Esophagus squamous epithelium (tissue), 5 donors: Measurements from ENCODE around the gene RNF151. TPM values are rescaled to one million over a fixed set of nuclear protein-coding genes. Genes with fewer than 3 reads are reported as not detected.
A peak's percentile ranks its signal among the peaks of the same experiment; 100 is the strongest.

ENCODE experiments used
- DNase-seq: peaks from one replicate; lab custom pipeline; 2025; lab: John Stamatoyannopoulos, UW
- H3K27ac ChIP-seq, 4 donors: fragments of 200-600 bp; sonication (generic); one replicate each; pipeline ENCODE4 v1.5.1; 2016 to 2019; ENCODE audit warnings: mild to moderate bottlenecking in 1 of 4
- H3K27me3 ChIP-seq, 4 donors: fragments of 200-600 bp; sonication (generic); 1 replicate in 3 of 4; 2 replicates in 1 of 4; pipeline versions ENCODE4 v1.5.1 to v1.6.0; 2017 to 2021; ENCODE audit warnings: antibody characterized with exemption in 1 of 4
- H3K36me3 ChIP-seq, 3 donors: fragments of 200-600 bp; sonication (generic); one replicate each; pipeline ENCODE4 v1.5.1; 2016 to 2019
- H3K4me1 ChIP-seq, 3 donors: fragments of 200-600 bp; sonication (generic); one replicate each; pipeline ENCODE4 v1.5.1; 2017 to 2019
- H3K4me3 ChIP-seq, 4 donors: fragments of 200-600 bp; sonication (generic); 1 replicate in 3 of 4; 2 replicates in 1 of 4; pipeline ENCODE4 v1.5.1; 2016 to 2019; ENCODE audit warnings: mild to moderate bottlenecking in 2 of 4, moderate library complexity in 1 of 4
- H3K9me3 ChIP-seq, 3 donors: fragments of 200-600 bp; sonication (generic); one replicate each; pipeline ENCODE4 v1.5.1; 2016 to 2019
- POLR2A ChIP-seq, 4 donors: fragments of 450-650 bp; IDR thresholded peaks; one replicate each; pipeline ENCODE4 v1.6.1; 2017; ENCODE audit warnings: antibody characterized with exemption in 4 of 4, mild to moderate bottlenecking in 4 of 4, moderate library complexity in 3 of 4
- WGBS, 2 donors: methylation state at CpG; one replicate each; pipeline ENCODE4 v1.1.5; 2018; 5-methylcytosine and 5-hydroxymethylcytosine counted together
- intact Hi-C: fragments of 100-400 bp; cut with DNase I; formaldehyde crosslinking; loops from one replicate; pipeline ENCODE4 v1.15.0; 2022
- total RNA-seq, 4 donors: library from RNA; depleted of rRNA; stranded (reverse); fragments of >200 nt; gene quantifications; one replicate each; pipeline ENCODE4 v1.1.0, GENCODE V29; 2016
- TF ChIP-seq, protein P1 (sequence below), 6 experiments: fragments of 450-650 bp in 4 of 6; fragments of 200-600 bp in 2 of 6; sonication (generic) in 2 of 6; IDR thresholded peaks; one replicate each; pipeline ENCODE4 v1.5.1; 2016 to 2019; ENCODE audit warnings: antibody characterized with exemption in 6 of 6, mild to moderate bottlenecking in 4 of 6, moderate library complexity in 4 of 6
- donor health status: DM: yes; HTN: yes; CAD: no.

RNF151 gene
- total RNA-seq, 4 donors from 2014 or later, result not detected

DNA sequence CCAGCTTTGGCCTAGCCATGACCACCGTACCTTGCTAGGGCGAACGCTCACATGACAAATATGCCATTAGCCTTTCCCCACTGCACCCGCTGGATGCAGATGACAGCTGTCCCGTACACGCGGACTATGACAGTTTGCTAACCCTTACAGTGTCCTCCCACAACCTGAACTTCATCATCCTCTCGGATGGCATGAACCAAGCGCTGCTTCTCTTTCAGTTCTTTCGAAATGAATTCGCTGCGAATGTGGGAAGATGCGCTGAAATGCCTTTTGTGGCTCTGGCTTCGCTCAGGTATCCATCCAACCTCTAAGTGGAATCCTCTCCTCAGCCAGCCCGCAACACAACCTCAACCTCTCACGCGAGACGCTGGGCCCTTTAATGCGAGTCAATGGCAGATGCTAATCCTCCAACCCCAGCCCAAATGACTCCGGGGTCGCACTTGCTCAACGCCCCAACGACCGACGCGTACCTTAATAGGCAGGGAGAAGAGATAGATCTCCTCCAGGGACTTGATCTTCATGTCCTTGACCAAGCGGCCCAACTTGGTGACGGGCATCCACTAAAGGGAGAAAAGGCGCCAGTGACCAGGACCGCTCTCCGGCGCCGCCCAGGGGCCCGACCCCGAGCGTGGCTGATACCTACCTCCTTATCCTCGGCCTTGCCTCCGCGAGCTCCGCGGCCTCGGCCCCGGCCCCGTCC lies 2.7 kb upstream of the RNF151 start:
- Histone ChIP-seq H3K27ac (peak overlapping the region; percentile 95 to 99 (median 98)), H3K27me3 (no peaks in the 10 kb centered on the region), H3K4me1 (peaks cover 33 to 69% (median 41%) of the 10 kb centered on the region in 3 donors), H3K9me3 (no peaks in the 10 kb centered on the region), H3K36me3 (peaks cover 8 to 31% (median 14%) of the 10 kb centered on the region in 3 donors), H3K4me3 (peak overlapping the region; percentile 84 to 99 (median 88))
- 3 to 8% methylated on average over 21 to 25 of the region's 44 CpGs for WGBS, 2 donors
- TF ChIP-seq, protein P1, sequence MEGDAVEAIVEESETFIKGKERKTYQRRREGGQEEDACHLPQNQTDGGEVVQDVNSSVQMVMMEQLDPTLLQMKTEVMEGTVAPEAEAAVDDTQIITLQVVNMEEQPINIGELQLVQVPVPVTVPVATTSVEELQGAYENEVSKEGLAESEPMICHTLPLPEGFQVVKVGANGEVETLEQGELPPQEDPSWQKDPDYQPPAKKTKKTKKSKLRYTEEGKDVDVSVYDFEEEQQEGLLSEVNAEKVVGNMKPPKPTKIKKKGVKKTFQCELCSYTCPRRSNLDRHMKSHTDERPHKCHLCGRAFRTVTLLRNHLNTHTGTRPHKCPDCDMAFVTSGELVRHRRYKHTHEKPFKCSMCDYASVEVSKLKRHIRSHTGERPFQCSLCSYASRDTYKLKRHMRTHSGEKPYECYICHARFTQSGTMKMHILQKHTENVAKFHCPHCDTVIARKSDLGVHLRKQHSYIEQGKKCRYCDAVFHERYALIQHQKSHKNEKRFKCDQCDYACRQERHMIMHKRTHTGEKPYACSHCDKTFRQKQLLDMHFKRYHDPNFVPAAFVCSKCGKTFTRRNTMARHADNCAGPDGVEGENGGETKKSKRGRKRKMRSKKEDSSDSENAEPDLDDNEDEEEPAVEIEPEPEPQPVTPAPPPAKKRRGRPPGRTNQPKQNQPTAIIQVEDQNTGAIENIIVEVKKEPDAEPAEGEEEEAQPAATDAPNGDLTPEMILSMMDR (IDR thresholded peaks at IDR 0.05), result no peak
- no peak for TF ChIP-seq POLR2A (IDR thresholded peaks at IDR 0.05)
- no peak for DNase-seq
- intact Hi-C loops, result no loop called here

DNA sequence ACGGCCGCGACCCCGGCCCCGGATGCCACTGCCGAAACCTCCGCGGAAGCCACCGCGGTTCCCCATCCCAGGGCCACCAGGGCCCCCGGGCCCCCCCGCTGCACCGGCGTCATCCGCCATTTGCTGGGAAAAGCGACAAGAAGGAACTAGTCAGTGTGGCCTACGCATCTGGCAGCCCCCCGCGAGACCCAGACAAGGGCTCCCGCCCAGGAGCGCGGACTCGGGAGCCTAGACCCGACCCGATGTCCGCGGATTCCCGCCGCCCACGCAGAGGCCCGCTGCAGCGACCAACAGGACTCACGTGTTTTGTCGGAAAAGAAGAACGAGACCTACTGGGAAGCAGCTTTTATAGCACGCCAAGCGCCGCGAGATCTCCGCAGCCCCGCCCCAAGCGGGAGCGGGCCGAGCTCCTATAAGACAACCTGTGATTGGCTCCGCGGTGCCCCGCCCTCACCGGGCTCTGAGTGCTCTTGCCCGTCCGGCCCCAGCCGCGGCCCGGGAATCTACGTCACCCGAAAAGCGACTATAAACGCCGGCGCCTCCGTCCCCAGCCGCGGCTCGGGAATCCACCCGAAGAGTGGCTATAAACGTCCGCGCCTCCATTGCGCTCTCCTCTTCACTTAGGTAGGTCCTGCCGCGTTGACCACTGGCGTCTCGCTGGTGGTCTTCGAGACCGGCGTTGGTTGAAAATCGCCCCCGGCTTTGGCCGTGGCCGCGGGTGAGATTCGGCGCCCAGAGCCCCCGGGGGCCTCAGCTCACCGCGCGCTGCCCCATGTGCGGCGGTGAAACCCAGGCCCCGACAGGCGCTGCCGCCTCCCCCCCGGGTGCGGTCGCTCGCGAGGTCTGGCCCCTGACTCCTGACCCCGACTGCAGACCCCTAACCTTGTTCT lies 1.9 kb upstream of the RNF151 start, which contains the start of gene RPS2:
TSS of gene RPS2 (minus strand) at position 321 of the 890 bp plus-strand sequence. CDS start at position 120, 201 bp downstream.
- H3K4me1 ChIP-seq, result peaks cover 33 to 62% (median 40%) of the 10 kb centered on the region in 3 donors
- H3K4me3 ChIP-seq, result peak within 1 kb of the TSS; percentile 84 to 99 (median 88)
- intact Hi-C loops, result no loop called here
- WGBS, 2 donors, result 0 to 1% methylated on average over 25 to 28 of the region's 97 CpGs
- TF ChIP-seq, protein P1 (IDR thresholded peaks at IDR 0.05), result peak in 4 of 6 experiments; percentile 8 to 15 (median 15)
- TF ChIP-seq POLR2A (IDR thresholded peaks at IDR 0.05), result peak in 3 of 4 donors; percentile 86 to 98 (median 94)
- DNase-seq, result peak; percentile 93
- H3K27me3 ChIP-seq, result no peaks in the 10 kb centered on the region
- H3K36me3 ChIP-seq, result peaks cover 8 to 31% (median 14%) of the 10 kb centered on the region in 3 donors
- H3K9me3 ChIP-seq, result no peaks in the 10 kb centered on the region
- peak within 1 kb of the TSS; percentile 95 to 99 (median 98) for H3K27ac ChIP-seq

DNA sequence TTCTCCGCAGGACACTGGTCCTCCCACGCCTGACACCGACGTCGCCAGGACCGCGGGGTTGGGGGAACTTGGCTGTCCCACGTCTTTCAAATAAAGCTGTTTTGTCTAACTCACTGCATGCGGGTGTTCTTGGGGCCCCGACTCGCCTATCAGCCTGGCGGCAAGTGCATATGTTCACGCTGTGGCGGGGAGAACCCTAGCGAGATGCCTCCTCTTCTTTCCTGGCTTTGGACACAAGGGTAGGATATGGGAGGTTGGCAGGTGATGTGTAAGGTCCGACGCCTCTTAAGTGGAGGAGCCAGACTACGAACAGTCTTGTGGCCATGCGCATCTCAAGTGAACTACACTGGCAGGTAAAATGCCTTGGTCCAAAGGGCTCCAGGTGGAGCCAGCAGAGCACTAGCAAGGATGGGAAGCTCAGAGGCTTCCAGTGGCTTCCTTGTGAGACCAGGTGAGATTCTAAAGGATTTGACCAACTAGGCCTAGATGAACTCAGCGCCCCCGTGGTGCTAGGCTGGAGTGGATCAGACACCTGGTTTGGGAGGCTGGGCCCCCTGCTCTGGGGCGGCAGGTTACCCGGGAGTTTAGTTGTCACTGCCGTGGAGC lies 1.2 kb upstream of the RNF151 start:
- 11 to 14% methylated on average over 12 to 18 of the region's 24 CpGs for WGBS, 2 donors
- no peaks in the 10 kb centered on the region for H3K27me3 ChIP-seq
- no peaks in the 10 kb centered on the region for H3K9me3 ChIP-seq
- H3K4me1 ChIP-seq, result peaks cover 33 to 54% (median 35%) of the 10 kb centered on the region in 3 donors
- peaks cover 8 to 31% (median 14%) of the 10 kb centered on the region in 3 donors for H3K36me3 ChIP-seq
- intact Hi-C loops, result no loop called here
- H3K27ac ChIP-seq, result peak overlapping the region; percentile 95 to 99 (median 98)
- H3K4me3 ChIP-seq, result peak overlapping the region; percentile 84 to 99 (median 88)
- TF ChIP-seq, protein P1 (IDR thresholded peaks at IDR 0.05), result no peak
- TF ChIP-seq POLR2A (IDR thresholded peaks at IDR 0.05), result no peak
- DNase-seq, result no peak

DNA sequence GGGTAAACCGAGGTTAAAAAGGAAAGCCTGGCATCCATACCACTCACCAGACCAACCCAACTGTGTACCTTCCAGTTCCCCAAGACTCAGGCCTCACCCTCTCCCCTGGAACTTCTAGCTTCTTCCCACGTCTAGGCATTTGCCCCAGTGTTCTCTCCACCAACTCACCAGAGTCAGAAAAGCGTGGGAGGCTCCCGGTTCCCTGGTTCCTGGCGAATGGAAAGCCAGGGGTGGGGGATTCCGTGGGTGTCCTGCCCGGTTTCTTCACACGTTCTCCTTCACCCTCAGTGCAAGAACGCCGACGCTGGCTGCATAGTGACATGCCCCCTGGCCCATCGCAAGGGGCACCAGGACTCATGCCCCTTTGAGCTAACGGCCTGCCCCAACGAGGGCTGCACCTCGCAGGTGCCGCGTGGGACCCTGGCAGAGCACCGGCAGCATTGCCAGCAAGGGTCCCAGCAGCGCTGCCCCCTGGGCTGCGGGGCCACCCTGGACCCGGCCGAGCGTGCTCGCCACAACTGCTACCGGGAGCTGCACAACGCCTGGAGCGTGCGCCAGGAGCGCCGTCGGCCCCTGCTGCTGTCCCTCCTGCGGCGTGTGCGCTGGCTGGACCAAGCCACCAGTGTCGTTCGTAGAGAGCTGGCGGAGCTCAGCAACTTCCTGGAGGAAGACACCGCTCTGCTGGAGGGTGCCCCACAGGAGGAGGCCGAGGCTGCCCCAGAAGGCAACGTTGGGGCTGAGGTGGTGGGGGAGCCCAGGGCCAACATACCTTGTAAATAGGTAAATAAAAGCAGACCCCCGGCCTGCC lies 1.7 kb downstream of the RNF151 start:
- Histone ChIP-seq H3K27ac (no peak overlapping the region), H3K36me3 (peaks cover 0 to 5% (median 0%) of the 10 kb centered on the region in 3 donors), H3K9me3 (no peaks in the 10 kb centered on the region), H3K4me1 (peaks cover 29 to 51% (median 31%) of the 10 kb centered on the region in 3 donors), H3K27me3 (no peaks in the 10 kb centered on the region), H3K4me3 (no peak overlapping the region)
- DNase-seq, result no peak
- intact Hi-C loops, result no loop called here
- 87 to 91% methylated on average over 2 to 13 of the region's 41 CpGs for WGBS, 2 donors
- TF ChIP-seq POLR2A (IDR thresholded peaks at IDR 0.05), result no peak
